Nephron (organoid): Measurements from ENCODE around the gene PCGF1.

Experiments used
- H3K27ac Mint-ChIP-seq, 3 experiments: 2 replicates each; pipeline ENCODE4 v1.8.0; 2020; ENCODE audit warnings: mixed read lengths in 3 of 3, mild to moderate bottlenecking in 2 of 3, moderate library complexity in 1 of 3
- H3K27me3 Mint-ChIP-seq: 2 replicates; pipeline ENCODE4 v1.8.0; 2021; ENCODE audit warnings: low read depth, mild to moderate bottlenecking, moderate library complexity, mixed read lengths
- H3K36me3 Mint-ChIP-seq: 2 replicates; pipeline ENCODE4 v1.8.0; 2020; ENCODE audit warnings: low read depth, mixed read lengths
- H3K4me1 Mint-ChIP-seq: 2 replicates; pipeline ENCODE4 v1.8.0; 2020; ENCODE audit warnings: mixed read lengths
- H3K4me3 Mint-ChIP-seq, 3 experiments: 2 replicates each; pipeline ENCODE4 v1.8.0; 2020; ENCODE audit warnings: mild to moderate bottlenecking in 3 of 3, mixed read lengths in 3 of 3, moderate library complexity in 2 of 3
- H3K9me3 Mint-ChIP-seq: 2 replicates; pipeline ENCODE4 v1.8.0; 2020; ENCODE audit warnings: mixed read lengths
- TF ChIP-seq, protein P1 (sequence below), 3 experiments: fragments of 200-600 bp; sonication (generic); IDR thresholded peaks; one replicate each; pipeline ENCODE4 v1.5.0; 2021; ENCODE audit warnings: antibody characterized with exemption in 3 of 3; ENCODE audit not compliant: unreplicated experiment in 3 of 3

PCGF1 gene

DNA sequence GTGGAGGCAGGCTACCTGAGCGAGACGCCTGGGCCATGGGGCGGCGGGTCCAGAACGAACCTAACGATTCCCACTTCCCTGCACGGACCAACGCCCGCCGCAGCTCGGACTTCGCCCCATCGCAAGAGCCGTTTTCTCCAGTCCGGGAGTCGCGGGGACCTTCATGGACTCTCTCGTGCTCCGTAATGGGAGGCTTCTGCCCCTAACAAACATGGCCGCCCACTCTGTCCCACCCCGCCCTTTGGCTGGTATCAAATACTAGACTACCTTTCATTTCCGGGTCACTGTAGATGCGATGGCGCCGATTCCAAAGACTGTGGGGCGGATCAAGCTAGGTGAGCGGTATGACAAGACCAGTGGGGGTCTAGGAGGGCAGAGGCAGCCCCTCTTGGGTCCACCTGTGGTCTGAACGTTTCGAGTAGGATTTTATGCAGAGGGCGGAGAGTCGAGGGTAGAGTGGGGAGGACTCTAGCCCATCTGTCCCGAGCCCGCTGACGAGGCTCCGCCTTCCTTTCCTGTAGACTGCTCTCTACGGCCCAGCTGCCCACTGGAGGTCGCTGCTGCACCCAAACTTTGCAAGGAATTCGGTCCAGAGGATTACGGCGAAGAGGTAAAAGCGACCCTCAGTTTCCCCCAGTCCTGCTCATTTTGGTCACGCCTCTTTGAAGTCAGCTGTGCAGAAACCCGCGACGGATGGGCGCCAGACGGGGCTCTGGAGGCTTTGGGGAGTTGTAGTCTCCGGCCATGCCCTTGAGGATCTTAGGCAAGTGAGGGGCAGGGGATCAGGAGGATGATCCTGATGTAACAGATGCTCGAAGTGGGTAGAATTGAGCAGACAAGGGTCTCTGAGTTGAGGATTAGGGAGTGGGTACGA lies 24.5 kb downstream of the PCGF1 start, which contains the start of the genes CCDC142 and TTC31:
TSS of gene CCDC142 (minus strand) at position 198 of the 874 bp plus-strand sequence. CDS start at position 37, 161 bp downstream.
TSS of gene TTC31 (plus strand) at position 281 of the 874 bp plus-strand sequence. CDS start at position 296, 15 bp downstream.
- no peaks in the 10 kb centered on the region for H3K9me3 Mint-ChIP-seq
- peaks cover 17% of the 10 kb centered on the region for H3K4me1 Mint-ChIP-seq
- peaks cover 26% of the 10 kb centered on the region for H3K36me3 Mint-ChIP-seq
- no peaks in the 10 kb centered on the region for H3K27me3 Mint-ChIP-seq
- peak within 1 kb of the TSS; percentile 95 to 99 (median 98) for H3K27ac Mint-ChIP-seq
- TF ChIP-seq, protein P1, sequence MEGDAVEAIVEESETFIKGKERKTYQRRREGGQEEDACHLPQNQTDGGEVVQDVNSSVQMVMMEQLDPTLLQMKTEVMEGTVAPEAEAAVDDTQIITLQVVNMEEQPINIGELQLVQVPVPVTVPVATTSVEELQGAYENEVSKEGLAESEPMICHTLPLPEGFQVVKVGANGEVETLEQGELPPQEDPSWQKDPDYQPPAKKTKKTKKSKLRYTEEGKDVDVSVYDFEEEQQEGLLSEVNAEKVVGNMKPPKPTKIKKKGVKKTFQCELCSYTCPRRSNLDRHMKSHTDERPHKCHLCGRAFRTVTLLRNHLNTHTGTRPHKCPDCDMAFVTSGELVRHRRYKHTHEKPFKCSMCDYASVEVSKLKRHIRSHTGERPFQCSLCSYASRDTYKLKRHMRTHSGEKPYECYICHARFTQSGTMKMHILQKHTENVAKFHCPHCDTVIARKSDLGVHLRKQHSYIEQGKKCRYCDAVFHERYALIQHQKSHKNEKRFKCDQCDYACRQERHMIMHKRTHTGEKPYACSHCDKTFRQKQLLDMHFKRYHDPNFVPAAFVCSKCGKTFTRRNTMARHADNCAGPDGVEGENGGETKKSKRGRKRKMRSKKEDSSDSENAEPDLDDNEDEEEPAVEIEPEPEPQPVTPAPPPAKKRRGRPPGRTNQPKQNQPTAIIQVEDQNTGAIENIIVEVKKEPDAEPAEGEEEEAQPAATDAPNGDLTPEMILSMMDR (IDR thresholded peaks at IDR 0.05; ENCODE audit: unreplicated experiment in 3 of 3), result peak; percentile 78 to 95 (median 82)
- H3K4me3 Mint-ChIP-seq, result peak within 1 kb of the TSS; percentile 96 to 100 (median 99)

DNA sequence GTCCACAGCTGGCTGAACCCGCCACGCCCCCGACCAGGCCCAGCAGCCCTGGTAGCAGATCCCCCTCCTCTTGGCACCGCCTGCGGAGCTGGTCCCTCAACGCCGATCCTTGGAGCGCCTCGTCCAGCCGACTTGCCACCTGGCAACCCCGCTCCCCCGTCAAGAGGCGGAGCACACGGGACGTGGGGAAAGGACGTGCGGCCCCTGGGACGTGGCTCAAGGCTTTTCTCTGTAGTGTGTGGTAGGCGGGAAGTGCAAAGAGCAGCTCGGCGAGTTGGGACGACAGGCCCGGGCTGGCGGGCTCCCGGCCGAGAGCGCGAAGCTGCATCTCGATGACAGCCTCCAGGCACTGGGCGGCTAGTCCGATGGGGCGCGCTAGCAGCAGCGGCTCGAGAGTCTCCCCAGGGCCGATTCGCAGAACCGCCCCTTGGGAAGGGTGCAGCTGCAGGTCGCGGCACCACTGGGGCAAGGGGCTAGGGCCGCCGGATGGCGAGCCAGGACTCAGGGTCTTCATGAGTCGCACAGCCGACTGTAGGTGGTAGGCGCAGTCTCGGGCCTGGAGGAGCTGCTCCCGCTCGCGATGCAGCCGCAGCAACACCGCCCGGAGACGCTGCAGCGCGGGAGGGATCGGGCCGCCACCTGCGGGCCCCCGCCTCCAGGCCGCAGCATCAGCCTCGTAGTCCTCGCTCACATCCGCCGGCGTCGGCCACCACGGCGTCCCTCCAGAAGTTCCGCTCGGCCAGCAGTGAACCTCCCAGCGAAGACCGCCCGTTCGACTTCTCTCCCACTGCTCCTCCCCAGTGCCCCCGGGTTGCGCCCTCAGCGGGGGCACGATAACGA lies 25.3 kb downstream of the PCGF1 start:
- H3K9me3 Mint-ChIP-seq, result no peaks in the 10 kb centered on the region
- H3K27ac Mint-ChIP-seq, result peak overlapping the region; percentile 95 to 99 (median 98)
- H3K4me3 Mint-ChIP-seq, result peak overlapping the region; percentile 96 to 100 (median 99)
- no peaks in the 10 kb centered on the region for H3K27me3 Mint-ChIP-seq
- peaks cover 17% of the 10 kb centered on the region for H3K4me1 Mint-ChIP-seq
- TF ChIP-seq, protein P1 (IDR thresholded peaks at IDR 0.05; ENCODE audit: unreplicated experiment in 3 of 3), result no peak
- H3K36me3 Mint-ChIP-seq, result peaks cover 31% of the 10 kb centered on the region

DNA sequence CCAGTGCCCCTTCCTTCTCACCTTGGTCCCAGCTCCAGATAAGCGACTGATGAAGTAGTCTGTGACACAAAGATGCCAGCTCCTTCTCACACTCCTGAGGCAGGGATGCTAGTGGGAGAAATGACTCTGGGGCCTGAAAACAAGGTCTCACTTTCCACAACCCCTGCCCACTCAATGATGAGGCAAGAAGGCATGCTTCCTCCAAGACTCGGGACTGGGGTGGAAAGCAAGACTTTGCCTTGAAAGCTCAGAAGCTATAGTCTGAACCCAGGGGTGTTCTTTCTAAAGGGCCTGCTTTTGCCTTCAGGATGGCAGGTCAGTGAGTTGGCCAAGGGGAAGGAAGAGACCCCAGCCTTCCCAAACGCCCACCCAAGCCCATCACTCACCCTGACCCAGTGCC lies 26.1 kb downstream of the PCGF1 start:
- Mint-ChIP-seq H3K4me3 (peak overlapping the region; percentile 96 to 100 (median 99)), H3K27me3 (no peaks in the 10 kb centered on the region), H3K27ac (peak overlapping the region in 1 of 3 experiments; percentile 42), H3K4me1 (peaks cover 17% of the 10 kb centered on the region), H3K9me3 (no peaks in the 10 kb centered on the region), H3K36me3 (peaks cover 27% of the 10 kb centered on the region)
- TF ChIP-seq, protein P1 (IDR thresholded peaks at IDR 0.05; ENCODE audit: unreplicated experiment in 3 of 3), result no peak

DNA sequence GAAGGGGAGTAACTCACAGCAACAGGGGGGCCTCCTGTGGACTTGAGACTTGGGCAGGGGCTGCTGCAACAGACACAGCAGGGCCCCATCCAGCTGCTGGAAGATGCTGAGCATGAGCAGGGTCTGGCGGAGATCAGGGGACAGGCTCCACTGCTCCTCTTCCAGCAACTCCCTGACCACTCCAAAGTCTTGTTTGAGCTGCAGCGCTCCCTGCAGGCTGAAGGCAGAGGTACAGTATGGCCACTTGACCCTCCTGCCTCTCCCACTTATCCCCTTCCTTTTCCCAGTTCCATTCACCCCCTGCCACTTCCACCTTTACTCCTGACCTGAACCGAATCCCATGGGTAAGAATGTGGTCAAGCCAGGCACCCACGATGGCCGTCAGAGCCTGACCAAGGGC lies 32.6 kb downstream of the PCGF1 start:
- TF ChIP-seq, protein P1 (IDR thresholded peaks at IDR 0.05; ENCODE audit: unreplicated experiment in 3 of 3), result peak in 1 of 3 experiments; percentile 18
- no peaks in the 10 kb centered on the region for H3K27me3 Mint-ChIP-seq
- peaks cover 20% of the 10 kb centered on the region for H3K4me1 Mint-ChIP-seq
- H3K9me3 Mint-ChIP-seq, result no peaks in the 10 kb centered on the region
- peaks cover 38% of the 10 kb centered on the region for H3K36me3 Mint-ChIP-seq
- H3K27ac Mint-ChIP-seq, result peak overlapping the region in 1 of 3 experiments; percentile 44
- H3K4me3 Mint-ChIP-seq, result peak overlapping the region in 1 of 3 experiments; percentile 22

DNA sequence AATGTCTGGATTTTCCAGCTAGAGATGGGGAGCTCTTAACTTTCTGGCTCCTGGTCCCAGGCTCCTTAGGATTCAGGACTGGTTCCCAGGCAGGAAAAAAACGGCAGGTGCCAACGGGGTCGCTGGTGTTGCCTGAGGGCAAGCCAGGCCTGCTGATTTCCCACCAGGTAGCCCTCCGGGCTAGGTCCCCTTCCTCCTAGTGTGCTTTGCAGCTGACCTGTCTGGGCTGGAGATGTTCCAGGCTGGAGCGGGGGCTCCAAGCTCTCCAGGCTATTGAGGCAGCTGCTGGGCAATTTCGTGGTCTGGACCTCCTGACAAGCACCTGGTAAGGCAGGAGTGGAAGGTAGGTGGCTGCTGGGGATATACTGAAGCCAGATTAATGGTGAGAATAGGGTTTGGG lies 33.0 kb downstream of the PCGF1 start:
- H3K4me3 Mint-ChIP-seq, result peak overlapping the region; percentile 59 to 64 (median 61)
- no peak overlapping the region for H3K27ac Mint-ChIP-seq
- H3K36me3 Mint-ChIP-seq, result peaks cover 37% of the 10 kb centered on the region
- no peaks in the 10 kb centered on the region for H3K27me3 Mint-ChIP-seq
- no peaks in the 10 kb centered on the region for H3K9me3 Mint-ChIP-seq
- TF ChIP-seq, protein P1 (IDR thresholded peaks at IDR 0.05; ENCODE audit: unreplicated experiment in 3 of 3), result no peak
- peaks cover 22% of the 10 kb centered on the region for H3K4me1 Mint-ChIP-seq
